A549 (cell line): Measurements from ENCODE around the gene CILP2. TPM values are rescaled to one million over a fixed set of nuclear protein-coding genes. Genes with fewer than 3 reads are reported as not detected.

Experiments used
- ATAC-seq, 2 experiments: fragments of 200-7000 bp in 1 of 2; fragments of >200 bp in 1 of 2; cut with Nextera tagmentation in 1 of 2; cut with Tn5 transposase in 1 of 2; 3 replicates each; pipeline versions ENCODE4 v1.8.0 to v1.9.1; 2018 to 2020; ENCODE audit warnings: mild to moderate bottlenecking in 1 of 2, moderate library complexity in 1 of 2
- CTCF ChIA-PET: fragments of 300-600 bp; sonication (Branson Sonifier 250); formaldehyde crosslinking; extraction: SDS; loops from one replicate; lab custom pipeline; 2021; ENCODE audit warnings: antibody characterized with exemption, inconsistent platforms; lab: Yijun Ruan, JAX
- POLR2A ChIA-PET: fragments of 350-600 bp; formaldehyde crosslinking; extraction: SDS; loops from one replicate; lab custom pipeline; 2021; ENCODE audit warnings: antibody characterized with exemption, inconsistent platforms; lab: Yijun Ruan, JAX
- DNase-seq, 2 experiments: peaks; one replicate each; pipeline versions ENCODE4 v3.0.0 to v3.0.0-alpha.2; 2011 to 2016; ENCODE audit warnings: low read depth in 1 of 2, low spot score in 1 of 2
- FAIRE-seq: peaks from 2 replicates; lab custom pipeline; 2011; peaks lifted over from hg19 to GRCh38; lab: Jason Lieb, UNC
- H3K27ac ChIP-seq, 2 experiments: fragments of >200 bp; sonication (Bioruptor Twin); formaldehyde crosslinking; 3 replicates each; pipeline ENCODE4 v1.5.1; 2016 to 2017
- H3K4me1 ChIP-seq: fragments of >200 bp; sonication (Bioruptor Twin); formaldehyde crosslinking; 3 replicates; pipeline ENCODE4 v1.6.1; 2016
- H3K4me2 ChIP-seq: fragments of >200 bp; sonication (Bioruptor Twin); formaldehyde crosslinking; 3 replicates; pipeline ENCODE4 v1.6.1; 2016
- H3K4me3 ChIP-seq: fragments of >200 bp; sonication (Bioruptor Twin); formaldehyde crosslinking; 3 replicates; pipeline ENCODE4 v1.5.1; 2016
- H3K9me3 ChIP-seq: fragments of >200 bp; sonication (Bioruptor Twin); formaldehyde crosslinking; 3 replicates; pipeline ENCODE4 v1.6.1; 2016
- ATOH8 ChIP-seq: fragments of 250-450 bp; sonication (Bioruptor Pico); IDR thresholded peaks from 2 replicates; pipeline ENCODE4 v1.5.0; 2020; ENCODE audit warnings: low read depth, mild to moderate bottlenecking, moderate library complexity
- CBX8 ChIP-seq: fragments of 200-600 bp; sonication (generic); IDR thresholded peaks from 2 replicates; pipeline ENCODE4 v1.6.1; 2016
- CEBPB ChIP-seq, 2 experiments: fragments of >200 bp in 1 of 2; sonication (Bioruptor Twin) in 1 of 2; formaldehyde crosslinking in 1 of 2; IDR thresholded peaks; 2 replicates each; pipeline ENCODE4 v1.6.1; 2012 to 2016
- EP300 ChIP-seq, 2 experiments: fragments of >200 bp; sonication (Bioruptor Twin); formaldehyde crosslinking; IDR thresholded peaks; 2 replicates in 1 of 2; 3 replicates in 1 of 2; pipeline ENCODE4 v1.6.1; 2016 to 2017
- ESRRA ChIP-seq: fragments of 150-350 bp; IDR thresholded peaks from 2 replicates; pipeline ENCODE4 v1.6.1; 2014; ENCODE audit warnings: mild to moderate bottlenecking, low read length, borderline replicate concordance
- FOSB ChIP-seq: fragments of 250-450 bp; sonication (Bioruptor Pico); IDR thresholded peaks from 2 replicates; pipeline ENCODE4 v1.5.0; 2020; ENCODE audit warnings: mild to moderate bottlenecking, moderate library complexity
- GATA3 ChIP-seq: IDR thresholded peaks from 2 replicates; pipeline ENCODE4 v1.6.1; 2012; ENCODE audit warnings: borderline replicate concordance
- HDAC2 ChIP-seq: fragments of 200-600 bp; sonication (generic); IDR thresholded peaks from 2 replicates; pipeline ENCODE4 v1.6.1; 2016
- HES2 ChIP-seq: fragments of >200 bp; sonication (Bioruptor Twin); formaldehyde crosslinking; IDR thresholded peaks from 2 replicates; pipeline ENCODE4 v1.6.1; 2016
- HMGXB4 ChIP-seq: fragments of 250-450 bp; sonication (Bioruptor Pico); IDR thresholded peaks from 2 replicates; pipeline ENCODE4 v1.5.0; 2021; ENCODE audit warnings: mild to moderate bottlenecking, moderate library complexity, borderline replicate concordance
- HOXB13 ChIP-seq: fragments of 250-450 bp; sonication (Bioruptor Pico); IDR thresholded peaks from 2 replicates; pipeline ENCODE4 v1.5.0; 2020; ENCODE audit warnings: low read depth, mild to moderate bottlenecking, moderate library complexity
- JUN ChIP-seq, 2 experiments: fragments of >200 bp; sonication (Bioruptor Twin); formaldehyde crosslinking; IDR thresholded peaks; 2 replicates in 1 of 2; 3 replicates in 1 of 2; pipeline ENCODE4 v1.6.1; 2016 to 2017
- JUNB ChIP-seq: fragments of >200 bp; sonication (Bioruptor Twin); formaldehyde crosslinking; IDR thresholded peaks from 2 replicates; pipeline ENCODE4 v1.6.1; 2016
- KDM5A ChIP-seq: fragments of 200-600 bp; sonication (generic); IDR thresholded peaks from 2 replicates; pipeline ENCODE4 v1.6.1; 2016; ENCODE audit warnings: antibody characterized with exemption, mild to moderate bottlenecking
- MAX ChIP-seq: IDR thresholded peaks from 2 replicates; pipeline ENCODE4 v1.6.1; 2012
- MAZ ChIP-seq: fragments of 150-350 bp; IDR thresholded peaks from 2 replicates; pipeline ENCODE4 v1.6.1; 2014; ENCODE audit warnings: antibody characterized with exemption, low read depth, low read length, borderline replicate concordance
- NFE2L2 ChIP-seq: fragments of 150-350 bp; conservative IDR thresholded peaks from 2 replicates; pipeline ENCODE4 v1.6.1; 2014; ENCODE audit warnings: low read length
- NPAS2 ChIP-seq: fragments of 250-450 bp; sonication (Bioruptor Pico); IDR thresholded peaks from 2 replicates; pipeline ENCODE4 v1.8.0; 2022; ENCODE audit warnings: mild to moderate bottlenecking, moderate library complexity, borderline replicate concordance
- NR3C1 ChIP-seq: fragments of >200 bp; sonication (Bioruptor Twin); formaldehyde crosslinking; IDR thresholded peaks from 3 replicates; pipeline ENCODE4 v1.6.1; 2017
- POLR2A ChIP-seq: IDR thresholded peaks from 2 replicates; pipeline ENCODE4 v1.6.1; 2012; ENCODE audit warnings: mild to moderate bottlenecking, low read length
- POLR2AphosphoS2 ChIP-seq: conservative IDR thresholded peaks from 2 replicates; pipeline ENCODE4 v1.6.1; 2012; ENCODE audit warnings: low read length, improper control_type of control experiment, inconsistent platforms
- RAD21 ChIP-seq, 2 experiments: fragments of >200 bp in 1 of 2; sonication (Bioruptor Twin) in 1 of 2; formaldehyde crosslinking in 1 of 2; IDR thresholded peaks in 1 of 2; conservative IDR thresholded peaks in 1 of 2; 2 replicates in 1 of 2; 3 replicates in 1 of 2; pipeline ENCODE4 v1.6.1; 2012 to 2018; ENCODE audit warnings: inconsistent platforms in 1 of 2
- RARB ChIP-seq: fragments of 250-450 bp; sonication (Bioruptor Pico); IDR thresholded peaks from 2 replicates; pipeline ENCODE4 v1.8.0; 2021; ENCODE audit warnings: mild to moderate bottlenecking, moderate library complexity
- REST ChIP-seq: fragments of 200-600 bp; sonication (generic); IDR thresholded peaks from 2 replicates; pipeline ENCODE4 v1.6.1; 2016; ENCODE audit warnings: antibody characterized with exemption, mild to moderate bottlenecking, moderate library complexity
- RNF2 ChIP-seq: fragments of 200-600 bp; sonication (generic); IDR thresholded peaks from 2 replicates; pipeline ENCODE4 v1.6.1; 2016; ENCODE audit warnings: low read depth, mild to moderate bottlenecking, antibody characterized with exemption, moderate library complexity, borderline replicate concordance
- SREBF2 ChIP-seq: fragments of 450-650 bp; IDR thresholded peaks from 2 replicates; pipeline ENCODE4 v1.6.1; 2014; ENCODE audit warnings: mild to moderate bottlenecking, moderate library complexity
- TFCP2L1 ChIP-seq: fragments of 250-450 bp; sonication (Bioruptor Pico); IDR thresholded peaks from 2 replicates; pipeline ENCODE4 v1.5.0; 2021; ENCODE audit warnings: mild to moderate bottlenecking
- USF2 ChIP-seq: fragments of 450-650 bp; IDR thresholded peaks from 2 replicates; pipeline ENCODE4 v1.6.1; 2014; ENCODE audit warnings: antibody characterized with exemption
- ZFP36 ChIP-seq: fragments of 450-650 bp; IDR thresholded peaks from 2 replicates; pipeline ENCODE4 v1.6.1; 2014; ENCODE audit warnings: borderline replicate concordance; ENCODE audit not compliant: partially characterized antibody
- ZSCAN20 ChIP-seq: fragments of 250-450 bp; sonication (Bioruptor Pico); IDR thresholded peaks from 2 replicates; pipeline ENCODE4 v1.8.0; 2022; ENCODE audit warnings: mild to moderate bottlenecking, moderate library complexity
- WGBS: methylation state at CpG from one replicate; pipeline ENCODE4 v1.1.6; 2017; ENCODE audit errors: missing lambda C conversion rate; 5-methylcytosine and 5-hydroxymethylcytosine counted together
- polyA plus RNA-seq, 4 experiments: library from polyadenylated mRNA; depleted of rRNA in 3 of 4; stranded (reverse); fragments of >200 nt; fragmentation: RNase III in 1 of 4; extraction: RNeasy Plus Mini Kit Qiagen cat#74134 plus additional on column Dnase treatment in 1 of 4; gene quantifications; 2 replicates in 3 of 4; 3 replicates in 1 of 4; pipeline ENCODE4 v1.2.3, GENCODE V29; 2011 to 2017

Gene CILP2
- polyA plus RNA-seq, 2 of the 4 experiments (the other 2 are of a cell fraction): 0.17 TPM

GRCh38 chr19:19533841-19534240 lies 4.2 kb upstream of the CILP2 start:
- Histone ChIP-seq H3K4me2 (no peak overlapping the region), H3K9me3 (no peaks in the 10 kb centered on the region), H3K27ac (no peak overlapping the region), H3K4me1 (no peaks in the 10 kb centered on the region), H3K4me3 (no peak overlapping the region)
- ATAC-seq: no peak
- ChIA-PET POLR2A (no interaction called here), CTCF (no interaction called here)
- FAIRE-seq: no peak
- WGBS: 91% methylated on average over 4 of the region's 6 CpGs
- DNase-seq: no peak
- TF ChIP-seq JUNB: no peak
- TF ChIP-seq HES2: no peak
- no peak for TF ChIP-seq HOXB13 (CRISPR knock-in tag)
- no peak for TF ChIP-seq MAX
- TF ChIP-seq USF2: no peak
- TF ChIP-seq REST: no peak
- no peak for TF ChIP-seq NFE2L2
- no peak for TF ChIP-seq CEBPB (IDR thresholded peaks at IDR 0.05)
- no peak for TF ChIP-seq CBX8
- no peak for TF ChIP-seq GATA3
- no peak for TF ChIP-seq NR3C1
- TF ChIP-seq SREBF2: no peak
- TF ChIP-seq POLR2AphosphoS2: no peak
- no peak for TF ChIP-seq HDAC2
- no peak for TF ChIP-seq RNF2
- TF ChIP-seq FOSB: no peak
- no peak for TF ChIP-seq NPAS2 (CRISPR knock-in tag)
- TF ChIP-seq POLR2A: no peak

- POLR2A ChIA-PET: no interaction called here
- TF ChIP-seq TFCP2L1 (CRISPR knock-in tag): no peak
- no peak for TF ChIP-seq ZFP36
- TF ChIP-seq RARB: no peak
- TF ChIP-seq EP300 (IDR thresholded peaks at IDR 0.05): no peak
- no peak for TF ChIP-seq RAD21 (conservative IDR thresholded peaks at IDR 0.05 in 1 of 2, IDR thresholded peaks at IDR 0.05 in 1 of 2)
- TF ChIP-seq ESRRA: no peak
- no peak for TF ChIP-seq USF2
- no peak for TF ChIP-seq KDM5A
- no peak for TF ChIP-seq HMGXB4 (CRISPR knock-in tag)
- no peak for TF ChIP-seq ZSCAN20 (CRISPR knock-in tag)
- no peak for TF ChIP-seq HOXB13 (CRISPR knock-in tag)
- TF ChIP-seq MAZ: no peak
- no peak for TF ChIP-seq JUN (IDR thresholded peaks at IDR 0.05)
- TF ChIP-seq ATOH8 (CRISPR knock-in tag): no peak
Observed at GRCh38 chr19:19534556-19535265, 3.4 kb upstream of the CILP2 start.

More at GRCh38 chr19:19534556-19535265, 3.4 kb upstream of the CILP2 start:
- FAIRE-seq (no peak), ATAC-seq (no peak), DNase-seq (no peak)
- Histone ChIP-seq H3K4me2 (no peak overlapping the region), H3K4me1 (no peaks in the 10 kb centered on the region), H3K9me3 (no peaks in the 10 kb centered on the region), H3K27ac (no peak overlapping the region), H3K4me3 (no peak overlapping the region)
- CTCF ChIA-PET: interaction anchor here (0.7 to 1.4 kb wide), 3 partner anchors 19 to 109 kb away, joined by 3 to 7 read pairs (median 3); partner anchors contain the start of genes GMIP and TSSK6
- 85% methylated on average over 16 of the region's 27 CpGs for WGBS
